Inferior parietal cortex (tissue), 1 donor: Measurements from ENCODE around the gene MS4A2.
A peak's percentile ranks its signal among the peaks of the same experiment; 100 is the strongest.
"Not testable (repeated sequence)": the region's sequence is repeated elsewhere in the genome, so short reads cannot be mapped to it uniquely, and the experiment has no call there.

ENCODE experiments used
- DNase-seq: peaks from one replicate; pipeline ENCODE4 v3.0.0-alpha.2; 2016; ENCODE audit errors: extremely low spot score

The MS4A2 gene

GRCh38 chr11:60101368-60101767 lies 12.9 kb downstream of the MS4A2 start:
- not testable (repeated sequence) for DNase-seq

DNA sequence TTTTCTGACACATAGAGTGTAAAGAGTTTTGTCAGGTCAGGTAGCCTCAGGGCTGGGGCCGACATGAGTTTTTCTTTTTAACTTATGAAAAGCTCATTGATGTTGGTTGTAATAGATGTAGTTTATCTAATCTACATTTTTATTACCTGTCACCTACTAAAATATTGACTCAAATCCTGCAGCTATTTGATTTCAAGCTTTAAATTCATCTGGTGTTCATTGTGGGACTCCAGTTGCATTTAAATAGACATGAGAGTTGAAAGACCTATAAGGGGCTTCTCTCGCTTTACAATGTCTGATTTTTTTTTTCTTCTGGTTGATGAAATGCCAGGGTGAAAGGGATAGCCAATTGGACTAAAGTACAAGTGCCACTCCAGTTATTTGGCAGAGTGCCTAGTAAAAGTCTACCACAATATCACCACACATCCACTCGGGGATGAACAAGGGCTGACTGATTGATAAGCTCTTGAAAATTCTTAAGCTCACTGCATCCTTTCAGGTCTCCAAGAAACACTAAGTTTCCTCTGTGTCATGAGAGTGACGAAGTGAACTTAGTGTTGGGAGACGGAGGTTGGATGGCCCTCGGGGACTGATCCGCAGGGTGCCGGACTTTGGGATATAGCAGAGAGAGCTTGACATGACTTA lies 16.1 kb downstream of the MS4A2 start:
- not testable (repeated sequence) for DNase-seq

DNA sequence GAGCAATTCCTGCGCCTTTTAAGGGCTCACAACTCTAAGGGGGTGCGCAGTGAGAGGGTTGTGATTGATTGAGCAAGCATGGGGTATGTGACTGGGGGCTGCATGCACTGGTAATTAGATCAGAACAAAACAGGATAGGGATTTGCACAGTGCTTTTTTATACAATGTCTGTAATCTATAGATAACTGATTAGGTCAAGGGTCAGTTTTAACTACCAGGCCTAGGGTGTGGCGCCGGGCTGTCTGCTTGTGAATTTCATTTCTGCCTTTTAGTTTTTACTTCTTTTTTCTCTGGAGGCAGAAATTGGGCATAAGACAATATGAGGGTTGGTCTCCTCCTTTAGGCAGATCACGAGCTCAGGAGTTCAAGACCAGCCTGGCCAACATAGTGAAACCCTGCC lies 20.2 kb downstream of the MS4A2 start:
- DNase-seq = not testable (repeated sequence)

DNA sequence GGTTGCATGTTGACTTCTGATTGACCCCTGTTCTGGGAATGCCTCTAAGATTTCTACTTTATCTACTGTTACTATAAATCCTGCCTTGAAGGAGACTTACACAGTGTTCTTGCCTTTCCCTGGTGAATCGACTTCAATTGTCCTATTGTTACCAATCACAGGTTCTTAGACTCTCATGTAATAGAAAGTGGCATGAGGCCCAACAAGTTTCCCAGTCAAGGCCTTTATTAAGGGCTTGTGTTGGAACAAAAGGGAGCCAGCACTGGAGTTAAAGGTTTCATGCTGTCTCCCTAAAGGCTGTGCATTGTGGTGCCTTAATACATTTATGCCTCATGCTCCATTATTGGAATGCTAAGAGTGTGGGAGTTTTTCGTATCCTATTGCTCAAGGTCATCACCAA lies 23.3 kb downstream of the MS4A2 start:
- no peak for DNase-seq

GRCh38 chr11:60116996-60117790 lies 28.7 kb downstream of the MS4A2 start:
- no peak for DNase-seq

DNA sequence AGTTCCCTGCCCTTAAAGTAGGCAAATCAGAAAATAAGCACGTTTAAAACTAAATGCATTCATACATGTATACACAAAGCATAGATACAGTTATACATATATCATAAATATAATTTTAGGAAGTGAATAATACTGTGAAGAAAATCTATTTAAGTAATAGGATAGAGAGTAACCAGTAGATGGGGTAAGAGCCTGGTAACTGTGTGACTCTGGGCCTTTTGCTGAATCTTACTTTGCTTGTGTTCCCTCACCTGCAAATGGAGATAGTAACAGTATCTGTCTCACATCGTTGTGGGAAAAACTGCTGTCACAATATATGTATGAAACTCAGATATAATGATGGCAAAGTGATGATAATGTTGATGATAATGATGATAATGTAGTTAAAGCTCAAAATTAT lies 29.9 kb downstream of the MS4A2 start:
- DNase-seq = no peak

DNA sequence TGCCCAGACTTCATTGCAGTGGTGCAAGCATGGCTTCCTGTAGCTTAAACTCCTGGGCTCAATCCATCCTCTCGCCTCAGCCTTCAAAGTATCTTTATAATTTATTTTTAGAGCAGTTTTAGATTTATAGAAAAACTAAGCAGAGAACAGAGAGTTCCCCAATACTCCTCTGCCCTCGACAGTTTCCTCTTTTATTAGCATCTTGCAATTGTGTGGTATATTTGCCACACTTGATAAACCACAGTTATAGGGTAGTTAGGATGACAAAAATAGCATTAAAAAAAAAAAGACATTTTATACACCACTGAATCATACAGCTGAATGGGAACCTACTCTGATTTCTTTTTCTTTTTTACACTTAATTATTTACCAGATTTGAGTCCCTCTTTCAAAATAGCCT lies 31.2 kb downstream of the MS4A2 start:
- DNase-seq = no peak

- DNase-seq = no peak
Measured at GRCh38 chr11:60121264-60121663, 32.8 kb downstream of the MS4A2 start.

DNA sequence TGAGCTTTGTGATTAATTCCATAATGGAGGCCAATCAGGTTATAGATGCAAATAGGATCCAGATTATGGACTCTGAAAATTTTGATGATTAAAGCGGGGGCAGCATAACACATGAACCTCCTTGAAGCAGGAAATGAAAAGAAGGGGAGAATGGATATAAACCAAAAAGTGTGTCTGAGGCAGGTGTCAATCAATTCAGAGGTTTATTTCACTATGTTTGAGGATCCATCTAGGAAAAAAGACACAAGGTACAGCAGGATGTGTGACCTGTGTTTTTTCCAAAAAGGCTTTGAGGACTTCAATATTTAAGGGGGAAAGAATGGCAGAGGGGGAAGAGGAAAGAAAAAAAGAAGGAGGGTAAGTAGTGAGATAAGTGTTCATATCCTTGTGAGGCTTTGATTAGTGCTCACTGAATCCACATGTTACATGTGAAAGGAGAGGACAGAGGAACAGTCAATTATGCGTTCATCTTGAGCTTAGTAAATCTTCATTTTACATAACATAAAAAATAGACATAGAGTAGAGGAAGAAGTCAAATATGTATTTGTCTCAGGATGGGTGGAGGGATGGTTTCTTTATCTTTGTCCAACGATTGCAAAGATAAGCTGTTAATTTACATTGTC lies 34.1 kb downstream of the MS4A2 start:
- DNase-seq = no peak

DNA sequence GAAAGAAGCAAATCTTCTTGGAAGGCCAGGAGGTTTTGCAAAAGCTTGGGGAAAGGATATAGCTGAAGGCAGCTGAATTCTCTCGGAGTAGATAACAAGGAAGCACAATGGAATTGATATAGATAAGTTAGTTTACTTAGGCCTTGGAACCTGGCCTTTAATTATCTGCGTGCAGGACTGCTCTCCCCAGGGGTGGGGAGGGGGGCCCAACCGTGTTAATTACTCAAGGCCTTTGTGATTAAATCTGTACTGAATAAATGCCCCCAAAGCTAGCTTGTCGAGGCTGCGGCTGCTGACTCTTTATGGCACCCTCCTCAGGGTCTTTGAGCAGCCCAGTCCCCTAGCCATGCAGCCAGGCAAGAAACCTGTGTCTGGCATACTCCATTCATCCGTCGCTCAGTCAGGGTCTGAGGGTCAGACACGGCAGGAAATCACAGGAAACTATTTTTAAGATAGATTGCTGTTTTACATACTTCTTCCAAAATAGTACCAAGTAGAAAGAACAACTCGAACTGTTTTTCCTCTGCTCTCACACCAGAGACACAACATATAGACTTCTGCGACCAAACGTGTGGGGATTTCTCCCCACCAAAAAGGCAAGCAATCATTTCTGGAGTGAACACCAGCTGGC lies 36.5 kb downstream of the MS4A2 start:
- DNase-seq = no peak

- no peak for DNase-seq
Measured at GRCh38 chr11:60125956-60126585, 37.6 kb downstream of the MS4A2 start.

GRCh38 chr11:60127311-60127811 lies 38.9 kb downstream of the MS4A2 start:
- DNase-seq = no peak

- DNase-seq = no peak
Measured at GRCh38 chr11:60128376-60128775, 39.9 kb downstream of the MS4A2 start.

- not testable (repeated sequence) for DNase-seq
Measured at GRCh38 chr11:60128866-60129265, 40.4 kb downstream of the MS4A2 start.

DNA sequence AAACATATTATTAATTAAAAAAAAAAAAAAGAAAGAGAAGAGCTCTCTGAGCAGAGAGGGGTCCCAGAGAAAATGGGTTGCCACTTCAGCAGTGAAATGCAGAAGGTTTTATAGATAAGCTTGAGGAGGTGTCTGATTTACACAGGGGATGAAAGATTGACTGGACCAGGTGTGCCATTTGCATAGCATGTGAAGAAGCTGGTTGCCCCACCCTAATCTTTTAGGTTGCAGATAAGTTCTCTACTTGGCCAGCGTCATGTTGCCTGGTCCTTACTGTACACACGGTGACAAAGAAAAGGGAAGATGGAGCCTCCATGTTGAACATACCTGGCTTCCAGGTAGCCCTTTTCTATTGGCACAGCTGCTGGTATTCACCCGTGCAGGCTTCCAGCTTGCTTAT lies 41.4 kb downstream of the MS4A2 start:
- no peak for DNase-seq

DNA sequence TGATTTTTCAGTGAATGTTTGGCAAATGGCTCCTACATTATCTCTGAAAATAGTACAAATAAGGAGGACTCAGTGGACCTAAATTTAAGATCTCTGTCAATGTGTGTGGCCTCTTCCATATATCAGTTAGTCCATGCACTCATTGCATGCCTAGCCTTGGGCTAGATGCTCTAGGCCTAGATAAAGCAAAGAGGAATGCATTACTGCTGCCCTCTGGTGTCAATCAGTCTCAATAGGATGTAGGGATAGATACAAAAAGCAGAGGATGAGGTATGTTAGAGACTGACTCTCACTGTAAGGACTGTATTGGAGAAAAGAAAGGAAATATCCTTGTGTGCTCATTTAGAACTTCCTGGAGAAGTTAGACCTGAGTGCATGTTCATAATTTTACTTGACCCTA lies 42.0 kb downstream of the MS4A2 start:
- peak; percentile 71 for DNase-seq

- DNase-seq = no peak
Measured at GRCh38 chr11:60131912-60132311, 43.4 kb downstream of the MS4A2 start.

GRCh38 chr11:60133917-60134316 lies 45.5 kb downstream of the MS4A2 start:
- DNase-seq = no peak

DNA sequence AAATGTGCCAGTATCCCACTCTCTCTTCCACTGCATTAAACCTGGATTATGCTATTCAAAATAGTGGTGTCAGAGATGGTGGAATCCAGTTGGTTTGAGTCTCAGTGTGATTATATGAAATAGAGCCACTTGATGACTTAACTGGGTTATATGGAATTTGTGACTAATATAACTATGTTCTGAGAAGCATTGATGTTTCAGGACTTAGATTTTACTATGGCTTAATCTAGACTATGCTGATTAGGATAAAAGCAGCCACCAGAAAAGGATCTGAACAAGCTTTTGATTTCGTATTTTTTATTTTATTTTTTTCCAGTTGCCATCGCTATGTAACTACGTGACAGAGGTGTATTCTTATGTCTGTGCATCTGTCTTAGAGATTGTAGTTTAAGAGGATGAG lies 55.3 kb downstream of the MS4A2 start:
- no peak for DNase-seq

DNA sequence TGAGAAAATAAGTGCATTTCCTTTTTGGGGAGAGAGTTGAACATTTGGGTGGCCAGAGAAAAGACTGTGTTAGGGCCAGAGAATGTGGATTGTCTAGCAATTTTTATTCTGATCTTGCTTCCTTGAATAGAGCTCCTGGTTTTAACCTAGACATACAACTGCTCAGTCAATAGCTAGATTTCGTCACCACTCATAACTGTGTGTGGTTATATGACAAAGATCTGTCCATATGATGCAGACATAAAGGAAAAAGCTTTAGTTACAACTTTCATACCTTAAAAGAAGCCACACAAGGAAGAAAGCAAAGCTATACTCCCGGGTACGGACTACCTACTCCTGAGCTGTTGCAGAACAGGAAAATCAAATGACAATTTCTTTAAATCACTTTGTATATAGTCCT lies 57.2 kb downstream of the MS4A2 start:
- no peak for DNase-seq
